ENCODE data around the gene KAT2A. TPM values are rescaled to one million over a fixed set of nuclear protein-coding genes. Genes with fewer than 3 reads are reported as not detected.
A peak's percentile ranks its signal among the peaks of the same experiment; 100 is the strongest.

KAT2A gene
- total and polyA plus RNA-seq, 9 donors, result 27.1 to 77.5 (median 57.9) TPM

DNA sequence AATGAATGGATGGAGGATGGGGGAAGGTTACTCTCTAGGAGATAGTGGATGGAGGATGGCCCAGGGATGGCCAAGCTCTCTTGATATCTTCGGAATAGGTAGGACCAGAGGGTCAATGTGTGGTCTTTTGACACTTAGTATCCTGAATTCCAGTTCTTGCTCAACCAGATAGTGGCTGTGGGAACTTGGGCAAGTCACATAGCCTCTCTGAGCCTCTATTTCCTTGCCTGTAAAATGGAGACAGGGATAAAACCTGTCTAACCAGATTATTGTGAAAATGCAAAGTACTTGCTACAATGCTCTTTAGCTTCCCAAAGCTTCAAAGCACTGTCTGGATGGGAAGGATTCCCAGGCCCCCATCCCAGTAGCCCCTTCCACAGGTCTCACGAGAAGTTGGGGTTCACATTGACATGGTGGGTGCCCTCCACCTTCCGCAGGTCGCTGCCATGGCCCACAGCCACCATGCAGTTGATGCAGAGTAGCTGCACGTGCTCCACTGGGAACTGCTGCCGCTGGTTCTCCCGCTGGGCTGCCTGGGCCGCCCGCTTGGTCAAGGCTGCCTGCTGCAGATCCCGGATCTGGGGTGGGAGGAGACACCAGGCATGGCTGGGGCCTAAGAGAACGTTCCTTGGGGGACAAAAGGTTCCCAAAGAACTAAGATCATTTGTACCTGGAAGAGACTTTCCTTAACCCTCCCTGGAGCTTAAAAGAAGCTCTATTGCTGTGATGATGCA lies 17.8 kb downstream of the KAT2A start:
- Histone ChIP-seq H3K9me3 (no peaks in the 10 kb centered on the region), H3K4me1 (ENCODE audit: insufficient read depth) (peaks cover 3% of the 10 kb centered on the region), H3K4me3 (no peak overlapping the region), H3K27me3 (no peaks in the 10 kb centered on the region), H3K36me3 (no peaks in the 10 kb centered on the region), H3K27ac (no peak overlapping the region)
- intact Hi-C loops (cut with DNase I), result loop anchor here in 2 of 4 donors (5.0 kb wide), 2 partner anchors 36 to 136 kb away; partner anchors contain the start of gene CNP (in 1 of the 2)
- DNase-seq, result no peak
- TF ChIP-seq, protein P1, sequence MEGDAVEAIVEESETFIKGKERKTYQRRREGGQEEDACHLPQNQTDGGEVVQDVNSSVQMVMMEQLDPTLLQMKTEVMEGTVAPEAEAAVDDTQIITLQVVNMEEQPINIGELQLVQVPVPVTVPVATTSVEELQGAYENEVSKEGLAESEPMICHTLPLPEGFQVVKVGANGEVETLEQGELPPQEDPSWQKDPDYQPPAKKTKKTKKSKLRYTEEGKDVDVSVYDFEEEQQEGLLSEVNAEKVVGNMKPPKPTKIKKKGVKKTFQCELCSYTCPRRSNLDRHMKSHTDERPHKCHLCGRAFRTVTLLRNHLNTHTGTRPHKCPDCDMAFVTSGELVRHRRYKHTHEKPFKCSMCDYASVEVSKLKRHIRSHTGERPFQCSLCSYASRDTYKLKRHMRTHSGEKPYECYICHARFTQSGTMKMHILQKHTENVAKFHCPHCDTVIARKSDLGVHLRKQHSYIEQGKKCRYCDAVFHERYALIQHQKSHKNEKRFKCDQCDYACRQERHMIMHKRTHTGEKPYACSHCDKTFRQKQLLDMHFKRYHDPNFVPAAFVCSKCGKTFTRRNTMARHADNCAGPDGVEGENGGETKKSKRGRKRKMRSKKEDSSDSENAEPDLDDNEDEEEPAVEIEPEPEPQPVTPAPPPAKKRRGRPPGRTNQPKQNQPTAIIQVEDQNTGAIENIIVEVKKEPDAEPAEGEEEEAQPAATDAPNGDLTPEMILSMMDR (IDR thresholded peaks at IDR 0.05), result no peak
- no peak for TF ChIP-seq EP300 (IDR thresholded peaks at IDR 0.05)
- no peak for TF ChIP-seq POLR2A (IDR thresholded peaks at IDR 0.05)
- 72 to 81% (median 75%) methylated on average over 11 of the region's 11 CpGs for WGBS, 3 donors

- peaks cover 3% of the 10 kb centered on the region for H3K4me1 ChIP-seq (ENCODE audit: insufficient read depth)
- H3K27me3 ChIP-seq, result no peaks in the 10 kb centered on the region
- TF ChIP-seq EP300 (IDR thresholded peaks at IDR 0.05) (no peak), POLR2A (IDR thresholded peaks at IDR 0.05) (no peak)
- TF ChIP-seq, protein P1 (IDR thresholded peaks at IDR 0.05), result peak; percentile 42 to 60 (median 54)
- H3K27ac ChIP-seq, result no peak overlapping the region
- H3K9me3 ChIP-seq, result no peaks in the 10 kb centered on the region
- DNase-seq, result peak; percentile 52 to 84 (median 78)
- 40 to 45% (median 43%) methylated on average over 14 of the region's 14 CpGs for WGBS, 3 donors
- intact Hi-C loops (cut with DNase I), result loop anchor here in 2 of 4 donors (5.0 kb wide), 2 partner anchors 34 to 134 kb away; partner anchors contain the start of gene CNP (in 1 of the 2)
- no peaks in the 10 kb centered on the region for H3K36me3 ChIP-seq
- no peak overlapping the region for H3K4me3 ChIP-seq
Observed at GRCh38 chr17:42101513-42102292, 19.5 kb downstream of the KAT2A start.

- peak overlapping the region in 1 of 2 donors; percentile 76 for H3K27ac ChIP-seq
- no peaks in the 10 kb centered on the region for H3K27me3 ChIP-seq
- H3K4me1 ChIP-seq (ENCODE audit: insufficient read depth), result peaks cover 3% of the 10 kb centered on the region
- 21 to 33% (median 27%) methylated on average over 14 of the region's 14 CpGs for WGBS, 3 donors
- no peak overlapping the region for H3K4me3 ChIP-seq
- H3K9me3 ChIP-seq, result no peaks in the 10 kb centered on the region
- DNase-seq, result peak in 4 of 5 donors; percentile 51 to 66 (median 58)
- no peaks in the 10 kb centered on the region for H3K36me3 ChIP-seq
- no peak for TF ChIP-seq EP300 (IDR thresholded peaks at IDR 0.05)
- TF ChIP-seq, protein P1 (IDR thresholded peaks at IDR 0.05), result no peak
- no peak for TF ChIP-seq POLR2A (IDR thresholded peaks at IDR 0.05)
- intact Hi-C loops (cut with DNase I), result no loop called here
Observed at GRCh38 chr17:42098730-42099399, 22.3 kb downstream of the KAT2A start.
